ENCODE measurements around the gene THAP10. TPM values are rescaled to one million over a fixed set of nuclear protein-coding genes. Genes with fewer than 3 reads are reported as not detected.

Gene THAP10
- total RNA-seq, result 1.1 and 1.8 TPM in 2 replicates

DNA sequence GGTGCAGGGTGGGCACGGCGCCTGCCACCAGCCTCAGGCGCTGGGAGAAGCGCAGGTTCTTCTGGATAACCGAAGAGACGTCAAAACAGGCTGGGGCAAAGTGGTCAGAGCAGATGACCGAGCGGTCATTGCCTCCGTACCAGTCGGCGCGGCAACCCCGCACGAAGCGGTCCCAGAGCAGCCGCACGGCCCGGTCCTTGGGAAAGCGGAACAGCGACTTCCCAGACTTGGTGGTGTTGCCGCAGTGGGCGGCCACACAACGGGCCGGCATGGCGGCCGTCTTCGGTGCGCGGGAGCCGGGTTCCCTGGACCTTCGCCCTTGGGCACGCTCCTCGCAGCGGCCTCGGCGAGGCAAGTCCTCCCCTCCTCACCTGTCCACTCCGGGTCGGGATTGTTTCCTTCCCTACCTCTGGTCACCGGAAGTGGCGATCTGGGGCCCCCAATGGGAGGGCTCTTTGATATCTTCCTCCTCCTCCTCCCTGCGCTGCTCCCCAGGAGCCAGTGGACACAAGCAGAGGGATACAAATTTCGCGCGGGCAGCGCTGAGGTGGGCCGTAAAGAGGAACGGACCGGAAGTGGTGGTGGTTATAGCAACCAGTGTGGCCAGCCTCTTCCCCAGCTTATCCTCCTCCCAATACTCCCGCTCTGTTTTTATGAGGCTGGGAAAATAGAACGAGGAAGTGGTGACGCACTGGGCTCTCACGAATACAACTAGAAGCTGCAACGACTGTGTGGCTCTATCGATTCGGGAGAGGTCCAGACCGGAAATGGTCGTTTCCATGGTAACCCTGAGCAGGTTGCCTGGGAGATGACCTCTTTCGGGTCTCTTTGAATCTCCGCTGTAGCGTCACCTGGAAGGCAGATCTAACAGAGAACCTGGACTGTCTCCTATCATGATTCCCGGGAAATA lies at the start of gene THAP10, which contains the start of gene LRRC49:
Gene THAP10 (minus strand): TSS at position 432 of the 910 bp plus-strand sequence. CDS start 161 bp downstream, at position 271.
Gene LRRC49 (plus strand): TSS at position 825 of the 910 bp plus-strand sequence. CDS start 69 bp downstream, at position 894.
- DNase-seq (ENCODE audit: insufficient read length, low spot score, missing footprints), result peak; percentile 91
- Histone ChIP-seq H3K4me3 (ENCODE audit: insufficient read depth, low read length) (peak within 1 kb of the TSS; percentile 78), H3K4me2 (ENCODE audit: insufficient read depth, low read length) (peak within 1 kb of the TSS; percentile 90), H3K9me3 (ENCODE audit: low read depth, low read length) (no peaks in the 10 kb centered on the region), H3K36me3 (ENCODE audit: insufficient read depth, low read length) (no peaks in the 10 kb centered on the region), H3K27ac (ENCODE audit: low read depth, low read length) (peak within 1 kb of the TSS; percentile 87), H4K20me1 (ENCODE audit: insufficient read depth, low read length) (no peaks in the 10 kb centered on the region), H3K27me3 (ENCODE audit: insufficient read depth, low read length) (no peaks in the 10 kb centered on the region), H3K4me1 (ENCODE audit: insufficient read depth, low read length) (peaks cover 12% of the 10 kb centered on the region), H2AFZ (ENCODE audit: low read length) (peak within 1 kb of the TSS; percentile 95), H3K79me2 (ENCODE audit: insufficient read depth, low read length) (peaks cover 20% of the 10 kb centered on the region)
- TF ChIP-seq, protein P1, sequence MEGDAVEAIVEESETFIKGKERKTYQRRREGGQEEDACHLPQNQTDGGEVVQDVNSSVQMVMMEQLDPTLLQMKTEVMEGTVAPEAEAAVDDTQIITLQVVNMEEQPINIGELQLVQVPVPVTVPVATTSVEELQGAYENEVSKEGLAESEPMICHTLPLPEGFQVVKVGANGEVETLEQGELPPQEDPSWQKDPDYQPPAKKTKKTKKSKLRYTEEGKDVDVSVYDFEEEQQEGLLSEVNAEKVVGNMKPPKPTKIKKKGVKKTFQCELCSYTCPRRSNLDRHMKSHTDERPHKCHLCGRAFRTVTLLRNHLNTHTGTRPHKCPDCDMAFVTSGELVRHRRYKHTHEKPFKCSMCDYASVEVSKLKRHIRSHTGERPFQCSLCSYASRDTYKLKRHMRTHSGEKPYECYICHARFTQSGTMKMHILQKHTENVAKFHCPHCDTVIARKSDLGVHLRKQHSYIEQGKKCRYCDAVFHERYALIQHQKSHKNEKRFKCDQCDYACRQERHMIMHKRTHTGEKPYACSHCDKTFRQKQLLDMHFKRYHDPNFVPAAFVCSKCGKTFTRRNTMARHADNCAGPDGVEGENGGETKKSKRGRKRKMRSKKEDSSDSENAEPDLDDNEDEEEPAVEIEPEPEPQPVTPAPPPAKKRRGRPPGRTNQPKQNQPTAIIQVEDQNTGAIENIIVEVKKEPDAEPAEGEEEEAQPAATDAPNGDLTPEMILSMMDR (IDR thresholded peaks at IDR 0.05; ENCODE audit: extremely low read depth, low read depth, low read length), result no peak

DNA sequence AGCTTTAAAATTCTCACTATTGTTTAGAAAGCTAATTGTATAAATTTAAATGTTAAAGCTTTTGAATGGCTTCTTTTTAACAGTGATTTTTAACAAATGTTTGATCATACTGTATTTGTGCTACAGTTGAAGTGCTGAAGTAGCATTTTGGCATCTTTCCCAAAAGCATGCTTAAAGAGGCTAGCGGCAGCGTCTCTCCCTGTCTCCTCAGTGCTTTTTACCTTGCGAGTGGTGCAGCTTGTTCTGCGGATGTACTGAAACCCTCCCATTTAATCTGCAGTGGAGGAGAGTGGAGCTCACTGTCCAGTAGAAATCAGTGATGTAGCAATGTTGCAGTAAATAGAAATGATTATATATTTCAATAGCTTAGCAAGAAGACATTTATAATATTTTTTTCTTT lies 44.1 kb upstream of the THAP10 start:
- H3K4me3 ChIP-seq (ENCODE audit: insufficient read depth, low read length), result no peak overlapping the region
- TF ChIP-seq, protein P1 (IDR thresholded peaks at IDR 0.05; ENCODE audit: extremely low read depth, low read depth, low read length), result no peak
- H4K20me1 ChIP-seq (ENCODE audit: insufficient read depth, low read length), result no peaks in the 10 kb centered on the region
- DNase-seq (ENCODE audit: insufficient read length, low spot score, missing footprints), result no peak
- H3K27me3 ChIP-seq (ENCODE audit: insufficient read depth, low read length), result no peaks in the 10 kb centered on the region
- no peaks in the 10 kb centered on the region for H3K36me3 ChIP-seq (ENCODE audit: insufficient read depth, low read length)
- no peaks in the 10 kb centered on the region for H3K4me1 ChIP-seq (ENCODE audit: insufficient read depth, low read length)
- no peak overlapping the region for H3K4me2 ChIP-seq (ENCODE audit: insufficient read depth, low read length)
- no peaks in the 10 kb centered on the region for H3K79me2 ChIP-seq (ENCODE audit: insufficient read depth, low read length)
- H3K9me3 ChIP-seq (ENCODE audit: low read depth, low read length), result no peaks in the 10 kb centered on the region
- no peak overlapping the region for H3K27ac ChIP-seq (ENCODE audit: low read depth, low read length)
- H2AFZ ChIP-seq (ENCODE audit: low read length), result no peak overlapping the region

DNA sequence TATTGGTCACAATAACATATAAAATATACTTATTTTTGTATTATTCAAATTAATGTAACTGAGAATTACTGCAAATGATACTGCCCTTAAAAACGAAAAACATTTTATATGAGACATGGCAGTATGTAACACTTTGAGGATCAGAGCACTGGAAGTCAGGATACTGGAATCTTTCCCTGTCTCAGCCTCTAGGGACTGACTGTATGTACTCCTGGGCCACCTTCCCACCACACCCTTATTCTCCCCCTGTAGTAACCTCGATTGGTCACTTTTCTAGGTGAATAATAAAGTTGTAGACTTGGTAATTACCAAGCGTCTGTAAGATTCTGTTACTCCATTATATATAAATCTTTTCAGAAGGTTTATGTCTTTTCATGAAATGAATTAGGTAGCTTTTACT lies 43.4 kb upstream of the THAP10 start:
- TF ChIP-seq, protein P1 (IDR thresholded peaks at IDR 0.05; ENCODE audit: extremely low read depth, low read depth, low read length), result no peak
- Histone ChIP-seq H3K27me3 (ENCODE audit: insufficient read depth, low read length) (no peaks in the 10 kb centered on the region), H3K79me2 (ENCODE audit: insufficient read depth, low read length) (no peaks in the 10 kb centered on the region), H4K20me1 (ENCODE audit: insufficient read depth, low read length) (no peaks in the 10 kb centered on the region), H3K9me3 (ENCODE audit: low read depth, low read length) (no peaks in the 10 kb centered on the region), H3K27ac (ENCODE audit: low read depth, low read length) (no peak overlapping the region), H3K4me2 (ENCODE audit: insufficient read depth, low read length) (no peak overlapping the region), H3K4me1 (ENCODE audit: insufficient read depth, low read length) (no peaks in the 10 kb centered on the region), H2AFZ (ENCODE audit: low read length) (no peak overlapping the region), H3K4me3 (ENCODE audit: insufficient read depth, low read length) (no peak overlapping the region), H3K36me3 (ENCODE audit: insufficient read depth, low read length) (no peaks in the 10 kb centered on the region)
- no peak for DNase-seq (ENCODE audit: insufficient read length, low spot score, missing footprints)

DNA sequence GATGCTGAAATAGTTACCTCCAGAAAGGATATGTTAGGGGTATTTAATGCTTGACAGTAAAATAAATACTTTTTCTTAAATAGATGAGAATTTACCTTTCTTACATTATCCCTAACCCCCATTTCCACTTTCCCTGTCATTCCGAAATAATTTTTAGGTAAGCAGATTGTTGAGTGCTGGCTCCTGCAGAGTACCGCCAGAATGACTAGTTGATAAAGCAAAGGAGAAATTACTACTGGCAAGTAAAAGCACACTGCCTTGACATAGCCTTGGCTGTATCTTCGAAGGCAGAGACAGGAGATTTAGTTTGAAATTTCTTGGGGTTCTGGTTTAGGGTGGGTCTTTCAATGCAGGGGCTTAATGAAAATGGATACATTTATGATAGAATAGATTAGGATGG lies 41.2 kb upstream of the THAP10 start:
- no peak for DNase-seq (ENCODE audit: insufficient read length, low spot score, missing footprints)
- TF ChIP-seq, protein P1 (IDR thresholded peaks at IDR 0.05; ENCODE audit: extremely low read depth, low read depth, low read length), result no peak
- H3K4me1 ChIP-seq (ENCODE audit: insufficient read depth, low read length), result no peaks in the 10 kb centered on the region
- H3K79me2 ChIP-seq (ENCODE audit: insufficient read depth, low read length), result no peaks in the 10 kb centered on the region
- H3K27me3 ChIP-seq (ENCODE audit: insufficient read depth, low read length), result no peaks in the 10 kb centered on the region
- no peaks in the 10 kb centered on the region for H4K20me1 ChIP-seq (ENCODE audit: insufficient read depth, low read length)
- H3K27ac ChIP-seq (ENCODE audit: low read depth, low read length), result no peak overlapping the region
- no peaks in the 10 kb centered on the region for H3K36me3 ChIP-seq (ENCODE audit: insufficient read depth, low read length)
- H3K4me3 ChIP-seq (ENCODE audit: insufficient read depth, low read length), result no peak overlapping the region
- H3K9me3 ChIP-seq (ENCODE audit: low read depth, low read length), result no peaks in the 10 kb centered on the region
- H2AFZ ChIP-seq (ENCODE audit: low read length), result no peak overlapping the region
- H3K4me2 ChIP-seq (ENCODE audit: insufficient read depth, low read length), result no peak overlapping the region

All from osteoblast (primary cell).